NCI-H526 treated with DMSO at 0.1 percent for 48 hours (cell line): Measurements from ENCODE around the gene PCBP3.
"Not testable (repeated sequence)": the region's sequence is repeated elsewhere in the genome, so short reads cannot be mapped to it uniquely, and the experiment has no call there.

ENCODE experiments used
- DNase-seq: peaks from one replicate; lab custom pipeline; 2025; lab: John Stamatoyannopoulos, UW

The PCBP3 gene

GRCh38 chr21:45965084-45965809, 321.7 kb downstream of the PCBP3 start:
- DNase-seq = no peak

GRCh38 chr21:45966791-45967394, 323.4 kb downstream of the PCBP3 start:
- no peak for DNase-seq

GRCh38 chr21:45969921-45970673, 326.6 kb downstream of the PCBP3 start:
- no peak for DNase-seq

- DNase-seq = no peak
These were observed 327.4 kb downstream of the PCBP3 start for GRCh38 chr21:45970674-45971615.

GRCh38 chr21:45971616-45972352, 328.3 kb downstream of the PCBP3 start:
- no peak for DNase-seq

GRCh38 chr21:45972353-45972715, 328.8 kb downstream of the PCBP3 start:
- DNase-seq = no peak

GRCh38 chr21:45972716-45973474, 329.4 kb downstream of the PCBP3 start:
- DNase-seq = no peak

GRCh38 chr21:45973475-45974072, 330.0 kb downstream of the PCBP3 start:
- DNase-seq = peak; percentile 25

GRCh38 chr21:45974073-45975019, 330.8 kb downstream of the PCBP3 start:
- no peak for DNase-seq

- DNase-seq = no peak
These were observed 331.6 kb downstream of the PCBP3 start for GRCh38 chr21:45975020-45975666.

- not testable (repeated sequence) for DNase-seq
These were observed 332.3 kb downstream of the PCBP3 start for GRCh38 chr21:45975667-45976409.

GRCh38 chr21:45976701-45977311, 333.3 kb downstream of the PCBP3 start:
- DNase-seq = no peak

GRCh38 chr21:45977396-45977795, 333.9 kb downstream of the PCBP3 start:
- DNase-seq = no peak

- DNase-seq = no peak
These were observed 335.7 kb downstream of the PCBP3 start for GRCh38 chr21:45979141-45979631.

- no peak for DNase-seq
These were observed 336.1 kb downstream of the PCBP3 start for GRCh38 chr21:45979651-45980050.

- DNase-seq = no peak
These were observed 336.7 kb downstream of the PCBP3 start for GRCh38 chr21:45980271-45980670.

GRCh38 chr21:45980697-45981096, 337.2 kb downstream of the PCBP3 start:
- DNase-seq = no peak
